Lower leg skin (tissue), 3 donors: ENCODE results near the gene SLC19A2.

Experiments used
- CTCF ChIP-seq, 3 donors: fragments of 450-650 bp; IDR thresholded peaks; one replicate each; pipeline ENCODE4 v1.5.1; 2016; ENCODE audit warnings: antibody characterized with exemption in 3 of 3, mild to moderate bottlenecking in 3 of 3, moderate library complexity in 2 of 3
- POLR2A ChIP-seq, 2 donors: fragments of 450-650 bp; IDR thresholded peaks; one replicate each; pipeline ENCODE4 v1.6.1; 2016 to 2017; ENCODE audit warnings: antibody characterized with exemption in 2 of 2, mild to moderate bottlenecking in 1 of 2, moderate library complexity in 1 of 2

- TF ChIP-seq POLR2A (IDR thresholded peaks at IDR 0.05) (no peak), CTCF (IDR thresholded peaks at IDR 0.05) (no peak)
Measured at GRCh38 chr1:169526120-169526832, 40.5 kb upstream of the SLC19A2 start.
